Keratinocyte (primary cell): ENCODE data around the gene EPHB2. TPM values are rescaled to one million over a fixed set of nuclear protein-coding genes. Genes with fewer than 3 reads are reported as not detected.

Experiments
- DNase-seq: peaks from one replicate; pipeline ENCODE4 v3.0.0-alpha.2; 2011; ENCODE audit warnings: low read depth, missing footprints, low spot score
- FAIRE-seq: peaks from 2 replicates; lab custom pipeline; 2011; peaks lifted over from hg19 to GRCh38; lab: Jason Lieb, UNC
- H2AFZ ChIP-seq: 2 replicates; pipeline ENCODE4 v1.6.0; 2012; ENCODE audit warnings: low read length, control low read depth, inconsistent platforms; ENCODE audit not compliant: control insufficient read depth
- H3K27ac ChIP-seq: 2 replicates; pipeline ENCODE4 v1.5.1; 2011; ENCODE audit warnings: low read length; ENCODE audit not compliant: control insufficient read depth, insufficient read depth
- H3K27me3 ChIP-seq: 3 replicates; pipeline ENCODE4 v1.6.0; 2011; ENCODE audit warnings: low read length; ENCODE audit not compliant: control insufficient read depth, insufficient read depth; ENCODE audit errors: extremely low read depth
- H3K36me3 ChIP-seq, 2 experiments: 2 replicates in 1 of 2; 3 replicates in 1 of 2; pipeline ENCODE4 v1.5.1; 2011; ENCODE audit warnings: low read length in 2 of 2, mild to moderate bottlenecking in 1 of 2; ENCODE audit not compliant: control insufficient read depth in 2 of 2, insufficient read depth in 2 of 2; ENCODE audit errors: extremely low read depth in 1 of 2
- H3K4me1 ChIP-seq: 3 replicates; pipeline ENCODE4 v1.5.1; 2011; ENCODE audit warnings: low read length; ENCODE audit not compliant: control insufficient read depth, insufficient read depth; ENCODE audit errors: extremely low read depth
- H3K4me2 ChIP-seq: 3 replicates; pipeline ENCODE4 v1.6.0; 2011; ENCODE audit warnings: low read depth, low read length; ENCODE audit not compliant: control insufficient read depth, insufficient read depth; ENCODE audit errors: extremely low read depth
- H3K4me3 ChIP-seq, 3 experiments: fragments of 200-600 bp in 1 of 3; sonication (generic) in 1 of 3; 2 replicates in 2 of 3; 3 replicates in 1 of 3; pipeline ENCODE4 v1.5.1; 2011 to 2016; ENCODE audit warnings: low read length in 3 of 3, mild to moderate bottlenecking in 3 of 3, control low read depth in 2 of 3, inconsistent platforms in 1 of 3, low read depth in 1 of 3, mixed read lengths in 1 of 3, mixed run types in 1 of 3, moderate library complexity in 1 of 3; ENCODE audit not compliant: control insufficient read depth in 2 of 3, insufficient read depth in 2 of 3; ENCODE audit errors: extremely low read depth in 1 of 3
- H3K79me2 ChIP-seq: 2 replicates; pipeline ENCODE4 v1.6.0; 2012; ENCODE audit warnings: low read length; ENCODE audit not compliant: control insufficient read depth, insufficient read depth
- H3K9ac ChIP-seq: 3 replicates; pipeline ENCODE4 v1.6.0; 2011; ENCODE audit warnings: low read length; ENCODE audit not compliant: control insufficient read depth, insufficient read depth; ENCODE audit errors: extremely low read depth
- H3K9me1 ChIP-seq: 3 replicates; pipeline ENCODE4 v1.6.0; 2011; ENCODE audit warnings: low read length; ENCODE audit not compliant: control insufficient read depth, insufficient read depth; ENCODE audit errors: extremely low read depth
- H3K9me3 ChIP-seq: 2 replicates; pipeline ENCODE4 v1.5.1; 2012; ENCODE audit warnings: low read depth, low read length; ENCODE audit not compliant: control insufficient read depth
- H4K20me1 ChIP-seq: 3 replicates; pipeline ENCODE4 v1.6.0; 2011; ENCODE audit warnings: low read length; ENCODE audit not compliant: control insufficient read depth, insufficient read depth; ENCODE audit errors: extremely low read depth
- EZH2 ChIP-seq: IDR thresholded peaks from one replicate; pipeline ENCODE4 v1.6.1; 2012; ENCODE audit warnings: inconsistent platforms, mild to moderate bottlenecking, low read length, moderate library complexity
- dilution Hi-C: fragments of 300-500 bp; cut with MboI; formaldehyde crosslinking; loops from one replicate; pipeline ENCODE4 v1.7.0; 2020; ENCODE audit warnings: low sequenced_read_pairs; ENCODE audit not compliant: extremely low pct_ligation_motif_present
- polyA plus RNA-seq, 5 experiments: library from polyadenylated mRNA; depleted of rRNA in 3 of 5; stranded (reverse) in 3 of 5; stranded (forward) in 1 of 5; unstranded in 1 of 5; fragments of >200 nt; gene quantifications; 1 replicate in 1 of 5; 2 replicates in 3 of 5; 3 replicates in 1 of 5; pipeline versions ENCODE4 v1.2.1 to v1.2.3, GENCODE V29; 2011 to 2012; ENCODE audit warnings: missing spikeins in 2 of 5, low read depth in 1 of 5, low replicate concordance in 1 of 5
- TF ChIP-seq, protein P1 (sequence below), 3 experiments: IDR thresholded peaks in 1 of 3; conservative IDR thresholded peaks in 1 of 3; optimal IDR thresholded peaks in 1 of 3; 2 replicates in 2 of 3; 3 replicates in 1 of 3; pipeline versions ENCODE3 to v1.5.1; 2011; ENCODE audit warnings: low read length in 3 of 3, mild to moderate bottlenecking in 3 of 3, moderate library complexity in 2 of 3, control low read depth in 1 of 3, inconsistent platforms in 1 of 3; ENCODE audit not compliant: insufficient read depth in 2 of 3; ENCODE audit errors: extremely low read depth in 1 of 3

The EPHB2 gene
- polyA plus RNA-seq, 1 donor (not counting 4 experiments of a cell fraction or from before 2014, with no cell fraction given) = 0.10 TPM

DNA sequence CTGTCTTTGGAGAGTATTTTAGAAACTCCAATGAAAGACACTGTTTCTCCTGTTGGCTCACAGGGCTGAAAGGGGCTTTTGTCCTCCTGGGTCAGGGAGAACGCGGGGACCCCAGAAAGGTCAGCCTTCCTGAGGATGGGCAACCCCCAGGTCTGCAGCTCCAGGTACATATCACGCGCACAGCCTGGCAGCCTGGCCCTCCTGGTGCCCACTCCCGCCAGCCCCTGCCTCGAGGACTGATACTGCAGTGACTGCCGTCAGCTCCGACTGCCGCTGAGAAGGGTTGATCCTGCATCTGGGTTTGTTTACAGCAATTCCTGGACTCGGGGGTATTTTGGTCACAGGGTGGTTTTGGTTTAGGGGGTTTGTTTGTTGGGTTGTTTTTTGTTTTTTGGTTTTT, 203.5 kb downstream of the EPHB2 start:
- peaks cover 5% of the 10 kb centered on the region for H3K27me3 ChIP-seq
- dilution Hi-C loops = no loop called here
- no peak overlapping the region for H3K4me3 ChIP-seq
- H3K9me3 ChIP-seq = no peaks in the 10 kb centered on the region
- H3K36me3 ChIP-seq = no peaks in the 10 kb centered on the region
- no peaks in the 10 kb centered on the region for H3K9me1 ChIP-seq
- no peak overlapping the region for H3K4me2 ChIP-seq
- no peak overlapping the region for H3K27ac ChIP-seq
- TF ChIP-seq, protein P1, sequence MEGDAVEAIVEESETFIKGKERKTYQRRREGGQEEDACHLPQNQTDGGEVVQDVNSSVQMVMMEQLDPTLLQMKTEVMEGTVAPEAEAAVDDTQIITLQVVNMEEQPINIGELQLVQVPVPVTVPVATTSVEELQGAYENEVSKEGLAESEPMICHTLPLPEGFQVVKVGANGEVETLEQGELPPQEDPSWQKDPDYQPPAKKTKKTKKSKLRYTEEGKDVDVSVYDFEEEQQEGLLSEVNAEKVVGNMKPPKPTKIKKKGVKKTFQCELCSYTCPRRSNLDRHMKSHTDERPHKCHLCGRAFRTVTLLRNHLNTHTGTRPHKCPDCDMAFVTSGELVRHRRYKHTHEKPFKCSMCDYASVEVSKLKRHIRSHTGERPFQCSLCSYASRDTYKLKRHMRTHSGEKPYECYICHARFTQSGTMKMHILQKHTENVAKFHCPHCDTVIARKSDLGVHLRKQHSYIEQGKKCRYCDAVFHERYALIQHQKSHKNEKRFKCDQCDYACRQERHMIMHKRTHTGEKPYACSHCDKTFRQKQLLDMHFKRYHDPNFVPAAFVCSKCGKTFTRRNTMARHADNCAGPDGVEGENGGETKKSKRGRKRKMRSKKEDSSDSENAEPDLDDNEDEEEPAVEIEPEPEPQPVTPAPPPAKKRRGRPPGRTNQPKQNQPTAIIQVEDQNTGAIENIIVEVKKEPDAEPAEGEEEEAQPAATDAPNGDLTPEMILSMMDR (optimal IDR thresholded peaks at IDR 0.05 in 1 of 3, IDR thresholded peaks at IDR 0.05 in 1 of 3, conservative IDR thresholded peaks at IDR 0.05 in 1 of 3; ENCODE audit: extremely low read depth in 1 of 3, insufficient read depth in 2 of 3, low read length in 3 of 3) = no peak
- no peak for TF ChIP-seq EZH2
- H3K4me1 ChIP-seq = no peaks in the 10 kb centered on the region
- no peak overlapping the region for H2AFZ ChIP-seq
- no peaks in the 10 kb centered on the region for H4K20me1 ChIP-seq
- H3K79me2 ChIP-seq = no peaks in the 10 kb centered on the region
- DNase-seq = no peak
- no peak overlapping the region for H3K9ac ChIP-seq
- FAIRE-seq = no peak

DNA sequence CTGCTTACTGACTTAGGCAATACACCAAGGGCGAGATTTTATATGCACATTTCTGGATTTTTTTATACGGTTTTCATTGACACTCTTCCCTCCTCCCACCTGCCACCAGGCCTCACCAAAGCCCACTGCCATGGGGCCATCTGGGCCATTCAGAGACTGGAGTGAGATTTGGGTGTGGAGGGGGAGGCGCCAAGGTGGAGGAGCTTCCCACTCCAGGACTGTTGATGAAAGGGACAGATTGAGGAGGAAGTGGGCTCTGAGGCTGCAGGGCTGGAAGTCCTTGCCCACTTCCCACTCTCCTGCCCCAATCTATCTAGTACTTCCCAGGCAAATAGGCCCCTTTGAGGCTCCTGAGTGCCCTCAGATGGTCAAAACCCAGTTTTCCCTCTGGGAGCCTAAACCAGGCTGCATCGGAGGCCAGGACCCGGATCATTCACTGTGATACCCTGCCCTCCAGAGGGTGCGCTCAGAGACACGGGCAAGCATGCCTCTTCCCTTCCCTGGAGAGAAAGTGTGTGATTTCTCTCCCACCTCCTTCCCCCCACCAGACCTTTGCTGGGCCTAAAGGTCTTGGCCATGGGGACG, 204.1 kb downstream of the EPHB2 start:
- TF ChIP-seq EZH2 = no peak
- TF ChIP-seq, protein P1 (optimal IDR thresholded peaks at IDR 0.05 in 1 of 3, IDR thresholded peaks at IDR 0.05 in 1 of 3, conservative IDR thresholded peaks at IDR 0.05 in 1 of 3; ENCODE audit: extremely low read depth in 1 of 3, insufficient read depth in 2 of 3, low read length in 3 of 3) = peak in 1 of 3 experiments; percentile 5
- DNase-seq (no peak), FAIRE-seq (no peak)
- Histone ChIP-seq H2AFZ (no peak overlapping the region), H3K79me2 (no peaks in the 10 kb centered on the region), H3K27me3 (peaks cover 5% of the 10 kb centered on the region), H3K9me1 (no peaks in the 10 kb centered on the region), H4K20me1 (no peaks in the 10 kb centered on the region), H3K27ac (no peak overlapping the region), H3K4me1 (no peaks in the 10 kb centered on the region), H3K4me2 (no peak overlapping the region), H3K36me3 (no peaks in the 10 kb centered on the region), H3K4me3 (no peak overlapping the region), H3K9me3 (no peaks in the 10 kb centered on the region), H3K9ac (no peak overlapping the region)
- dilution Hi-C loops = no loop called here
